RWPE1 (cell line): Measurements from ENCODE around the gene PLCB1.

Source experiments
- CTCF ChIA-PET: fragments of 350-600 bp; sonication (Branson Sonifier 250); formaldehyde crosslinking; extraction: SDS; loops from one replicate; lab custom pipeline; 2021; lab: Yijun Ruan, JAX
- POLR2A ChIA-PET: fragments of 400-600 bp; formaldehyde crosslinking; extraction: SDS; loops from one replicate; lab custom pipeline; 2020; ENCODE audit warnings: antibody characterized with exemption; ENCODE audit not compliant: low non-redundant PET; lab: Yijun Ruan, JAX
- DNase-seq: peaks from one replicate; pipeline ENCODE4 v3.0.0; 2012; ENCODE audit warnings: low spot score
- H3K27ac ChIP-seq: fragments of 450-650 bp; 2 replicates; pipeline ENCODE4 v1.5.1; 2017
- CTCF ChIP-seq: fragments of 450-650 bp; conservative IDR thresholded peaks from 2 replicates; pipeline ENCODE4 v1.5.1; 2017; ENCODE audit warnings: low read depth, mild to moderate bottlenecking

PLCB1 gene

GRCh38 chr20:8740265-8740664, 608.2 kb downstream of the PLCB1 start:
- ChIA-PET POLR2A (no interaction called here), CTCF (no interaction called here)
- H3K27ac ChIP-seq: no peak overlapping the region
- no peak for DNase-seq
- no peak for TF ChIP-seq CTCF

DNA sequence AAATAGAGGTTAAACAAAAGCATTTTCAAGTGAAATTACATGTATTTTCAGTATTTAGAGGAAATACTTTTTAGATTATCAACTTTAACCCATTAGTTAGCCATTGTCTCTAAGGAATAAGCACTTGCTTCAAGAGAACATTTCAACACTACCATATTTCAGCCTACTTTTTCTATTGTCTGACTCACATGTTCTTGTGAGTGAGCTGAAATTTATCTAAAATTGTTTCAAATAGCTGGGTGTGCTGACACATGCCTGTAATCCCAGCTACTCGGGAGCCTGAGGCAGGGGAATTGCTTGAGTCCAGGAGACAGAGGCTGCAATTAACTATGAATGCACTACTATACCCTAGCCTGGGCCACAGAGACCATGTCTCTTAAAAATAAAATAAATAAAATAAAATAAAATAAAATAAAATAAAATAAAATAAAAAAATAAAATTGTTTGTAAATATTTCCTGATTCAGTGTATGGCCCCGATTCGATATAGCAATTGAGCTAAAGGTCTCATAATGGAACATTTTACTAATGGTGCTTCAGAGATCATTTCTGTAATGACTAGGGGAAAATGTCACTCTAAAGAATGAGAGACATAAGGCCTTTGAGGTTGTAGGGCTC, 612.3 kb downstream of the PLCB1 start:
- ChIA-PET POLR2A (no interaction called here), CTCF (interaction anchor here (0.5 kb wide), 1 partner anchor 604 kb away, joined by 3 read pairs; no protein-coding TSS in a partner anchor)
- DNase-seq: no peak

GRCh38 chr20:8749101-8749500, 617.0 kb downstream of the PLCB1 start:
- no peak for DNase-seq
- H3K27ac ChIP-seq: no peak overlapping the region
- TF ChIP-seq CTCF: no peak
- ChIA-PET POLR2A (no interaction called here), CTCF (interaction anchor here (0.5 to 1.0 kb wide), 2 partner anchors 10 to 11 kb away, joined by 3 read pairs; no protein-coding TSS in a partner anchor)

More for the DNA sequence above, 612.3 kb downstream of the PLCB1 start:
- no peak for TF ChIP-seq CTCF
- H3K27ac ChIP-seq: no peak overlapping the region

- ChIA-PET POLR2A (interaction anchor here (0.5 to 0.6 kb wide), 2 partner anchors 254 to 316 kb away, joined by 3 read pairs; no protein-coding TSS in a partner anchor), CTCF (interaction anchor here (1.0 kb wide), 1 partner anchor 10 kb away, joined by 3 read pairs; no protein-coding TSS in a partner anchor)
- no peak overlapping the region for H3K27ac ChIP-seq
- TF ChIP-seq CTCF: no peak
- no peak for DNase-seq
Observed at GRCh38 chr20:8749986-8750385, 617.9 kb downstream of the PLCB1 start.

- DNase-seq: no peak
- no peak overlapping the region for H3K27ac ChIP-seq
- ChIA-PET CTCF (no interaction called here), POLR2A (no interaction called here)
- TF ChIP-seq CTCF: no peak
Observed at GRCh38 chr20:8755340-8756118, 623.5 kb downstream of the PLCB1 start.

DNA sequence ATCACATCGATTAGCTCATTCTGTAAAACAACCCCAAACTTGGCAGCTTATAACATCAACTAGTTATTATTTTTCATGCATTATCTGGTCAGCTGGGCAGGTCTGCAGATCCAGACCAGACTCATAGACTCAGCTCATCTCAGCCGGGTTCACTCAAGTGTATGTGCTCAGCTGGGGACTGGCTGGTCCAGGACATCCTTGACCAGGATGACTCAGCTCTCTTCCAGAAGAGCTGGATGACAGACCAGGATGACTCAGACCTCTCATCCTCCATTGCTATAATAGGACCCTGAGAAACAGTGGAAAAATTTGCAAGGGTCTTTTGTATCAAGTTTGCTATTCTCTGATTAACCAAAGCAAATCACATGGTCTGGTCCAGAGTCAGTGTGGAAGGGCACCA, 624.3 kb downstream of the PLCB1 start:
- no peak overlapping the region for H3K27ac ChIP-seq
- CTCF ChIA-PET: no interaction called here
- POLR2A ChIA-PET: no interaction called here
- peak; percentile 46 for DNase-seq
- TF ChIP-seq CTCF: no peak
